Osteocyte (in vitro differentiated cells): Measurements from ENCODE around the gene TRIM9. TPM values are rescaled to one million over a fixed set of nuclear protein-coding genes. Genes with fewer than 3 reads are reported as not detected.

Experiments used
- DNase-seq: peaks from one replicate; pipeline ENCODE4 v3.0.0; 2021; ENCODE audit warnings: mixed read lengths; ENCODE audit not compliant: unreplicated experiment; ENCODE audit errors: extremely low spot score
- H3K27ac Mint-ChIP-seq: one replicate; pipeline ENCODE4 v1.8.0; 2021; ENCODE audit warnings: mild to moderate bottlenecking, mixed read lengths; ENCODE audit not compliant: unreplicated experiment
- H3K27me3 Mint-ChIP-seq: one replicate; pipeline ENCODE4 v1.8.0; 2021; ENCODE audit warnings: mixed read lengths; ENCODE audit not compliant: unreplicated experiment
- H3K36me3 Mint-ChIP-seq: one replicate; pipeline ENCODE4 v1.8.0; 2021; ENCODE audit warnings: mixed read lengths; ENCODE audit not compliant: unreplicated experiment
- H3K4me1 Mint-ChIP-seq: one replicate; pipeline ENCODE4 v1.8.0; 2021; ENCODE audit warnings: mixed read lengths; ENCODE audit not compliant: unreplicated experiment
- H3K4me3 Mint-ChIP-seq: one replicate; pipeline ENCODE4 v1.8.0; 2021; ENCODE audit warnings: mild to moderate bottlenecking, moderate library complexity, mixed read lengths; ENCODE audit not compliant: unreplicated experiment
- H3K9me3 Mint-ChIP-seq: one replicate; pipeline ENCODE4 v1.8.0; 2021; ENCODE audit warnings: mixed read lengths; ENCODE audit not compliant: unreplicated experiment
- total RNA-seq: library from RNA; stranded (reverse); gene quantifications from 2 replicates; pipeline ENCODE4 v1.2.1, GENCODE V29; 2021
- TF ChIP-seq, protein P1 (sequence below): fragments of 200-600 bp; sonication (generic); IDR thresholded peaks from 2 replicates; pipeline ENCODE4 v1.5.0; 2021; ENCODE audit warnings: antibody characterized with exemption, mild to moderate bottlenecking, moderate library complexity

The TRIM9 gene
- total RNA-seq, 1 donor from 2014 or later = 4.8 TPM

DNA sequence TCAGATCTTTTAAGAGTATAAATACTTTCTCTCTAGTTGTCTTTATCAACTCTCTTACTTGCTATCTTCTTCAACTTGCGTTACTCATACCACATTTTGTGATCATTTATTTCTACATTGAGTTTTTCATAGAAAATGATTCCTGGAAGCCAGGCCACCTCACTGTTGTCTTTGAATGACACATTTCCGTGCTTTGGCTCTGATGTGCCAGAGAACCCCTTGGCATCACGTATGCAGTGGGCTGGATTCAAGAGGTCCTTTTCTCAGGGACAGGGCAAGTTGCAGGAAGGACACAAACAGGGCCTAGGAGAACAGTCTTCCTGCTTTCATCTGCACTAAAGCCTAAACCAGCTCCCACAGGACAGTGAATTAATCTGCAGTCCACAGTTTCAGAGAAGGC, 80.3 kb downstream of the TRIM9 start:
- H3K27me3 Mint-ChIP-seq = no peaks in the 10 kb centered on the region
- H3K4me1 Mint-ChIP-seq = peaks cover 15% of the 10 kb centered on the region
- H3K4me3 Mint-ChIP-seq = no peak overlapping the region
- no peak overlapping the region for H3K27ac Mint-ChIP-seq
- peaks cover 3% of the 10 kb centered on the region for H3K9me3 Mint-ChIP-seq
- peaks cover 5% of the 10 kb centered on the region for H3K36me3 Mint-ChIP-seq
- TF ChIP-seq, protein P1, sequence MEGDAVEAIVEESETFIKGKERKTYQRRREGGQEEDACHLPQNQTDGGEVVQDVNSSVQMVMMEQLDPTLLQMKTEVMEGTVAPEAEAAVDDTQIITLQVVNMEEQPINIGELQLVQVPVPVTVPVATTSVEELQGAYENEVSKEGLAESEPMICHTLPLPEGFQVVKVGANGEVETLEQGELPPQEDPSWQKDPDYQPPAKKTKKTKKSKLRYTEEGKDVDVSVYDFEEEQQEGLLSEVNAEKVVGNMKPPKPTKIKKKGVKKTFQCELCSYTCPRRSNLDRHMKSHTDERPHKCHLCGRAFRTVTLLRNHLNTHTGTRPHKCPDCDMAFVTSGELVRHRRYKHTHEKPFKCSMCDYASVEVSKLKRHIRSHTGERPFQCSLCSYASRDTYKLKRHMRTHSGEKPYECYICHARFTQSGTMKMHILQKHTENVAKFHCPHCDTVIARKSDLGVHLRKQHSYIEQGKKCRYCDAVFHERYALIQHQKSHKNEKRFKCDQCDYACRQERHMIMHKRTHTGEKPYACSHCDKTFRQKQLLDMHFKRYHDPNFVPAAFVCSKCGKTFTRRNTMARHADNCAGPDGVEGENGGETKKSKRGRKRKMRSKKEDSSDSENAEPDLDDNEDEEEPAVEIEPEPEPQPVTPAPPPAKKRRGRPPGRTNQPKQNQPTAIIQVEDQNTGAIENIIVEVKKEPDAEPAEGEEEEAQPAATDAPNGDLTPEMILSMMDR = no peak
- no peak for DNase-seq

DNA sequence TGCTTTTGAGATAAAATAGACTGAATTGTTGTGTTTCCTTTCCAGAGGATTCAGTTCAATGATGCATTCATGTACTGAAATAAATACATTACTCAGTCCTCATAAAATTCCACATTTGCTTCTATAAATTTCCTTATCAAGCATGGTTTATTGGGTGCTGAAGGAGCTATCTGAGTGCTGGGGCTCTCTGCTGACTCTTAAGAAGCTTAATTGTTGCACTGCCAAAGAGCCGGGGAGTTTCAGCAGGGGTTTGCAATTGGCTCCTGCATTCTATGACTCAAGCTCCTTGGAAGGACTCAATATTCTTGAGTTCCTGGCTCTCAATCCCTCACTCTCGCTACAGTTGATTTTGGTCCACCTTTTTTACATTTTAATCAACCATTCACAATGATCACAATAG, 80.8 kb downstream of the TRIM9 start:
- Mint-ChIP-seq H3K27ac (no peak overlapping the region), H3K4me1 (peaks cover 11% of the 10 kb centered on the region), H3K9me3 (peaks cover 3% of the 10 kb centered on the region), H3K27me3 (no peaks in the 10 kb centered on the region), H3K36me3 (peaks cover 5% of the 10 kb centered on the region), H3K4me3 (no peak overlapping the region)
- no peak for DNase-seq
- TF ChIP-seq, protein P1 = no peak

DNA sequence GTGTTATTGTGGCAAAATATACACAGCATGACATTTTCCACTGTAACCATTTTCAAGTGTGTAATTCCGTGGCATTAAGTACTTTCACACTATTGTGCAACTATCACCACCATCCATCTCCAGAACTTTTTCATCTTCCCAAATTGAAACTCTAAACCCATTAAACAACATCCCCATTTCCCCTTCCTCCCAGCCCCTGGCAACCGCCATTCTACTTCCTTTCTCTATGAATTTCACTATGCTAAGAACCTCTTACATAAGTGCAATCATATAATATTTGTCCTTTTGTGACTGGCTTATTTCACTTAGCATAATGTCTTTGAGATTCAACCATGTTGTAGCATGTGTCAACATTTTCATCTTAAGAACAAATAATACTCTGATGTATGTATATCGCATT, 82.8 kb downstream of the TRIM9 start:
- TF ChIP-seq, protein P1 = no peak
- Mint-ChIP-seq H3K27ac (no peak overlapping the region), H3K27me3 (no peaks in the 10 kb centered on the region), H3K9me3 (peaks cover 3% of the 10 kb centered on the region), H3K4me3 (no peak overlapping the region), H3K36me3 (peaks cover 5% of the 10 kb centered on the region), H3K4me1 (peaks cover 22% of the 10 kb centered on the region)
- no peak for DNase-seq

DNA sequence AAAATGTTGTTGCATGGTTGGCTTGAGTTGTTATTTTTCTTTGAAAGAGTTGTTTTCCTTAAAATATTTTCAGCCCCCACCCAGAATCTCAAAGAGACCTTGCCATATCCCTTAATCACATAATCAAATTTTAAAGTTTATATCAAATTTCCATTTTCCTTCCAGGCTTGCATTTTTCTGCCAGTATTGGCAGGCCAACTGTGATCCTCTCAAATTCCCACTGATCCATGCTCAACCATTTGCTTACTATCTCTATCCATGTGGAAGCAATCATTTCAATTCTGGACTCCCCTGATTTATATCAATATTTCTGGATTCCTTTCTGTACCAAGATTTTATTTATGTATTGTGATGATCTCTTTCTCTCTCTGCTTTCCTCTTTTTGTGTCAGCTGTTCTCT, 86.5 kb downstream of the TRIM9 start:
- H3K36me3 Mint-ChIP-seq = peaks cover 6% of the 10 kb centered on the region
- peak overlapping the region; percentile 66 for H3K27ac Mint-ChIP-seq
- TF ChIP-seq, protein P1 = no peak
- peaks cover 57% of the 10 kb centered on the region for H3K4me1 Mint-ChIP-seq
- H3K9me3 Mint-ChIP-seq = peaks cover 3% of the 10 kb centered on the region
- DNase-seq = no peak
- H3K4me3 Mint-ChIP-seq = no peak overlapping the region
- H3K27me3 Mint-ChIP-seq = no peaks in the 10 kb centered on the region

DNA sequence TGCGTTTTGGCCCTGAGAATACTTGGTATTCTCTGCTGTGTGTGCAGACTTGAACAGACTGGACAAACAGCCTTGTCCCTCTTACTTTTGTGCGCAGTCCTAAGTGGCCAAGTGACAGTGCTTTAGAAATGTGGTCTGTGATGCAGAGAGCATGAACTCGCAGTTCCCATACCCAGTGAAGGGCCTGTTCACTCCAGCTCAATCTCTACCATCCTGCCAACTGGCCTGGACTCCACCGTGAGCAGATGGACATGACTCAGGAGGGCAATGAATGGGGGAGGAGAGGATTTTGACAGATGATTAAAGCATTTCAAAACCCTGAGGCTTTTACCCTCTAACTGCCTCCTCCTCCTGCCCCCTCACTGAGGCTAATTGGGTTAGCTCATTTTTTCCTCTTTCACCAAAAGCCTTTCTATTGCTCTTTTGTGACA, 88.1 kb downstream of the TRIM9 start:
- Mint-ChIP-seq H3K27me3 (no peaks in the 10 kb centered on the region), H3K4me3 (no peak overlapping the region), H3K36me3 (peaks cover 7% of the 10 kb centered on the region), H3K27ac (peak overlapping the region; percentile 83), H3K9me3 (peaks cover 3% of the 10 kb centered on the region), H3K4me1 (peaks cover 57% of the 10 kb centered on the region)
- TF ChIP-seq, protein P1 = no peak
- DNase-seq = no peak
